Fibroblast of the conjunctiva (primary cell): Measurements from ENCODE around the gene PIK3R3.

Experiments
- DNase-seq: peaks from one replicate; pipeline ENCODE4 v3.0.0-alpha.2; 2010; ENCODE audit warnings: low read depth

Gene PIK3R3

DNA sequence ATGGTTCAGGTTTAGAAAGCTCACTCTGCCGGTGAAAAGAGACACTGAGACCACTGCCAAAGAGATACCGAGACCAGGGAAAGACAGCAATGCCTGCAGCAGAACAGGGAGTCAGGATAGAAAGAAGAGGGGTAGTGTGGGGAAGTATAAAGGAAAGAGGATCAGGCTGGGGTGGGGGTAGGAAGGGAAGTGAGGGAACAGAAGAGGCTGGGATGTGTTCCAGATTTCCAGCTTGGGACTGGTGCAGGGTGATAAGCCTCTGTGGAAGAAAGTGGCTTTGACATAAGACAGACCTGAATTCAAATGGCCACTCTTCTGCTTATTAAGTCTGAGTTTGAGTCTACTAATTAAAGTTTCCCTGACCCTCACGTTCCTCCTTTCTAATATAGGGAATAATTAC is 105.9 kb downstream of the PIK3R3 start:
- DNase-seq = no peak

GRCh38 chr1:46021046-46021996 is 111.1 kb downstream of the PIK3R3 start:
- no peak for DNase-seq

DNA sequence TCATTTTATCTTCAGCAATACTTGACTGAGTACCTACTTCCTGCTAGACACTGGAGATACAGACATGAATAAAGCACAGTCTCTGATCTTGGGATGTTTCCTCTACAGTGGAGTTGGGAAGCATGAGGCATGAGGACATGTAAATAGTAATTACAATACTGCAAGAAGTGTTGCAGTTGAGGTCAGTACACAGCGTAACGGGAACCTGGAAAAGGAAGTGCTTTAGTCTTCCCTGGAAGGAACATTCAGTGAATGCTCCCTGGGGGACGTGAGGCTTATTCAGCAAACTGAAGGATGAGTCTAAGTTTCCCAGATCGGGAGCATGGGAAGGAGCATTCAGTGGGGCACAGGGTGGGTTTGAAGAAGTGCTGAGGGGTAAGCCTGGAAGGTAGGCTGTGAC is 112.4 kb downstream of the PIK3R3 start:
- no peak for DNase-seq

GRCh38 chr1:46019348-46019747 is 113.1 kb downstream of the PIK3R3 start:
- DNase-seq = no peak

GRCh38 chr1:46017876-46018503 is 114.4 kb downstream of the PIK3R3 start:
- no peak for DNase-seq

DNA sequence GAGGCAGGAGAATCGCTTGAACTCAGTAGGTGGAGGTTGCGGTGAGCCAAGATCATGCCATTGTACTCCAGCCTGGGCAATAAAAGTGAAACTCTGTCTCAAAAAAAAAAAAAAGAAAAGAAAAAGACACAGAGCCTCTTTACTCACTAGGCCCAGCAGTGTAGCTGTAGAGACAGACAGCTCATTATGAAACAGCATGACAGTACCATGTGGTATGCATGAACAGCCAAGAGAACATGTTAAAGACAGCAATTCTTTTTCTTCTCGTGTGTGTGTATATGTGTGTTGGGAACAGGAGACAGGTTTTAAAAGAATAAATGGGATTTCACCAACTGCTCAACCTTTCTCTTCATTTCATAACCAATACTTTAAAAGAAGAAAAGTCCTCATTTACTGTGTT is 118.8 kb downstream of the PIK3R3 start:
- DNase-seq = no peak

- no peak for DNase-seq
These were observed 120.2 kb downstream of the PIK3R3 start for GRCh38 chr1:46012236-46012635.

- DNase-seq = no peak
These were observed 121.2 kb downstream of the PIK3R3 start for GRCh38 chr1:46011121-46011695.

DNA sequence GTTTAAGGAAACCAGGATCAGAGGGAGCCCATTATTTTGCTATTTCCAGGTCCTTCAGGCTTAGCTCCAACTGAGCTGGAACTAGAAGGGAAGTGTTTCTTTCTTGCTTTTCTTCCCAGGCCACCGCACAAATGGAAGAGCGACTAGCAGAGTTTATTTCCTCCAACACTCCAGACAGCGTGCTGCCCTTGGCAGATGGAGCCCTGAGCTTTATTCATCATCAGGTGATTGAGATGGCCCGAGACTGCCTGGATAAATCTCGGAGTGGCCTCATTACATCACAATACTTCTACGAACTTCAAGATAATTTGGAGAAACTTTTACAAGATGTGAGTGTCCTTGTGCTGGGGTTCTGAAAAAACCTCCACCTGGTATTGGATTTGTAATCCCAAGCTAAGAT is 121.8 kb downstream of the PIK3R3 start:
- DNase-seq = no peak

DNA sequence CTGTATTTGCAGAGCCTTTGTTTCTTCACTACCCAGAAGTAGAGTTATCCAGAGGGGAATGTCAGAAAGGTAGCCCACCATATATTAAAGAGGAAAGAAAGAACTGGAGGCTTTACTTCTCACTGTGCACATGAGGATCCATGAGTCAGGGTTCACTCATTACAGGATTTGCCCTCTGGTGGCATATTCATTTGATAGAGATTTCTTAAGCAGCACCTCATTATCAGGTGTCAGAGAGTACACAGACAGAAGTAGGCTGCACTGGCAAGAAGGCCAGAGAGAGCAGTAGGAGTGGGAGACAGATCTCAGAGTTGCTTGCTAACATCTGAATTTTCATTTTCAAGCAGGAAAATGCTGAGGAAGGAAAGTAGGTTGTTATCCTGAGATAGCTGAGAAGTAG is 123.8 kb downstream of the PIK3R3 start:
- no peak for DNase-seq

GRCh38 chr1:46005594-46005993 is 126.8 kb downstream of the PIK3R3 start:
- DNase-seq = no peak

- no peak for DNase-seq
These were observed 127.9 kb downstream of the PIK3R3 start for GRCh38 chr1:46004492-46004891.

DNA sequence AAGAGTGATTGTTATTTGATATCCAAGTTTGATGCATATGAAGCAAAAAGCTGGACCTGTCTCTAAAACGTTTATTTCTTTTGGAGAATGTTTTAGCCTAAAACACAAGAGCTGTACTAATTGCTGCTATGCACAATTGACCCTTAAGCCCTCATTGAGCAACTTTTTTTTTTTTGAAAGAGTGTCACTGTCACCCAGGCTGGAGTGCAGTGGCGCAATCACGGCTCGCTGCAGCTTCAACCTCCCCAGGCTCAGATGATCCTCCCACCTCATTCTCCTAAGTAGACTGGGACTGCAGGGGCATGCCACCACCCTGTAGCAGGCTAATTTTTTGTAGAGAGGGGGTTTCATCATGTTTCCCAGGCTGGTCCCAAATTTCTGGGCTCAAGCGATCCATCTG is 129.1 kb downstream of the PIK3R3 start:
- DNase-seq = no peak

DNA sequence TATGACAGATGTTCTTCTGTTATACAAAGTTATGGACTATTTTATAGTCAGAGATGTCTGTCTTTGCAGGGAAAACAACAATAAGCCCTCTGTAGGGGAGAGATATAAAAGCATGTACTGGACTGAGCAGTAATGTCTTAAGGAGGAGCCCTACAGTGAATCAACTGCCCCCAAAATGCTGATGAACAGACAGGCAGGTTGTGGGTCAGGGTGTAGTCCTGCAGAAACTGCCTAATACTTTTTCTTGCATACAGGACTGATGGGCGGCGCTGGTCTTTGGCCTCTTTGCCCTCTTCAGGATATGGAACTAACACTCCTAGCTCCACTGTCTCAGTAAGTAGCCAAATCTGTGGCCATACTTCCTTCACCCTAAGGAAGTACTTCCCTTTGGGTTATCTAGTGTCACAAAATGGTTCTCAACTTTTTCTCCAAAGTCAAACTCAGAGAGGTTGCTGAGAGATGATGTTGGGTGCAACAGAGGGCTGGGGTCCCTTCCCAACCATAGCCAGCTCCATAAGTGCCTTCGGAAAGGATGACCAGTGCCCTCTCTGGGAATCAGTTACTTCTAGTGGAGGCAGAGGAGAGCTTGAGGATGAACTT is 129.8 kb downstream of the PIK3R3 start:
- DNase-seq = no peak

- DNase-seq = no peak
These were observed 131.2 kb downstream of the PIK3R3 start for GRCh38 chr1:46001081-46001785.

DNA sequence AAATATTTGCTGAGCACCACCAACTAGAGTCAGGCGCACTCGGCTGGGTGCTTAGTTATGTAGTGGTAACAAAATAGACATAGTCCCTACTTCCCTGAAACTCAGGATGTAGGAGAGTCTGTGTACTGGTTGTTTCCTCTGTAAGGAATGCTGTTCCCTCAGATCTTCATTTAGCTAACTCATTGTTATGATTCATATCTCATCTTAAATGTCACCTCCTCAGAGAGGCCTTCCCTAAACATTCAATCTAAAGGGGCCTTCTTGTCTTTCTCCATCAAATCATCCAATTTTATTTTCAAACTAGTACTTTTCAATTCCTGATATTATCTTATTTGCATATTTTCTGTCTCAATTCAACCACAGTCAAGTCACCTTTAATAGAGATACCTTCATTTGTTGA is 132.9 kb downstream of the PIK3R3 start:
- no peak for DNase-seq

DNA sequence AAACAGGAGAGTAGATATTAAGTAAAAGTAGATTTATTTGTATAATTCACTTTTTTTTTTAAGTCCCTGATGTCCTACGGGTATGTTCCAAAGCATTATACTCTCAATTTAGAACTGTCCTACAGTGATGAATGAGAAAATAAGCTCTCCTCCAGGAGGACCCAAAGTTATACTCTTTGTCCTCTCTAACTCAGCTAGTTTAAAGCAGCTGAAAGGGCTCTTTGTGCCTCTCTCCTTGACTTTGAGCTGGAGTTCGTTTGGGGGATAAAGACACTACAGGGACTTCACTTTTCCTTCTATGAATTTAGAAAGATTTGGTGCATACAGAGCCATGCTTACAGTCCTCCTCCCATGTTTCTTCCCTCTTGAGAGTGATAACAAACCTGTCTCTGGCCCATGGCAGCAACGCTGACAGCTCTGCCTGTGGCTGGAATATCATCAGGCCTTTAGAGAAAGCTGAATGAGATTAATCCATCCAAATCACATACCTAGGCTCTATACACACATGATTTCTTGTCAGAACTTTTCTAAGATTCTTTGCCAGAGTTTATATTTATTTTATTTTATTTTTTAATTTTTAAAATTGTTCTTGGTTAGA is 134.3 kb downstream of the PIK3R3 start:
- DNase-seq = no peak

GRCh38 chr1:45995298-45995697 is 137.1 kb downstream of the PIK3R3 start:
- DNase-seq = no peak

GRCh38 chr1:45994423-45994822 is 138.0 kb downstream of the PIK3R3 start:
- DNase-seq = no peak
